HG02798 (cell line): ENCODE measurements around the gene C11orf21.

Experiments used
- ATAC-seq: cut with Tn5 transposase; IDR thresholded peaks from one replicate; pipeline ENCODE4 v1.9.1; 2021; ENCODE audit warnings: mild to moderate bottlenecking; ENCODE audit not compliant: unreplicated experiment, poor library complexity

C11orf21 gene

GRCh38 chr11:2264366-2265053 lies 37.2 kb downstream of the C11orf21 start:
- no peak for ATAC-seq

- no peak for ATAC-seq
Measured at GRCh38 chr11:2263724-2264360, 37.9 kb downstream of the C11orf21 start.

GRCh38 chr11:2263071-2263565 lies 38.6 kb downstream of the C11orf21 start:
- no peak for ATAC-seq

- ATAC-seq: no peak
Measured at GRCh38 chr11:2262301-2263070, 39.2 kb downstream of the C11orf21 start.

- ATAC-seq: no peak
Measured at GRCh38 chr11:2261436-2262230, 40.1 kb downstream of the C11orf21 start.

GRCh38 chr11:2260491-2261364 lies 41.0 kb downstream of the C11orf21 start:
- no peak for ATAC-seq

- no peak for ATAC-seq
Measured at GRCh38 chr11:2259897-2260451, 41.7 kb downstream of the C11orf21 start.

- ATAC-seq: no peak
Measured at GRCh38 chr11:2259466-2259830, 42.3 kb downstream of the C11orf21 start.

GRCh38 chr11:2258501-2259465 lies 42.9 kb downstream of the C11orf21 start:
- ATAC-seq: no peak

- no peak for ATAC-seq
Measured at GRCh38 chr11:2256951-2257700, 44.6 kb downstream of the C11orf21 start.

- ATAC-seq: no peak
Measured at GRCh38 chr11:2256293-2256913, 45.3 kb downstream of the C11orf21 start.

- no peak for ATAC-seq
Measured at GRCh38 chr11:2252018-2252417, 49.7 kb downstream of the C11orf21 start.

- ATAC-seq: no peak
Measured at GRCh38 chr11:2251138-2251537, 50.6 kb downstream of the C11orf21 start.

GRCh38 chr11:2250485-2250884 lies 51.2 kb downstream of the C11orf21 start:
- no peak for ATAC-seq

GRCh38 chr11:2250041-2250440 lies 51.7 kb downstream of the C11orf21 start:
- no peak for ATAC-seq

GRCh38 chr11:2249189-2249916 lies 52.4 kb downstream of the C11orf21 start:
- no peak for ATAC-seq
